Dermis microvascular lymphatic vessel endothelial cell (primary cell): ENCODE measurements around the gene ARIH2. TPM values are rescaled to one million over a fixed set of nuclear protein-coding genes. Genes with fewer than 3 reads are reported as not detected.
"Not testable (repeated sequence)": the region's sequence is repeated elsewhere in the genome, so short reads cannot be mapped to it uniquely, and the experiment has no call there.

Source experiments
- DNase-seq, 2 donors: peaks; one replicate each; pipeline versions ENCODE4 v3.0.0 to v3.0.0-alpha.2; 2010; ENCODE audit warnings: low read depth in 2 of 2
- total RNA-seq: library from RNA; depleted of rRNA; stranded (reverse); fragments of >200 nt; gene quantifications from 2 replicates; pipeline ENCODE4 v1.2.1, GENCODE V29; 2014

Gene ARIH2
- total RNA-seq, 1 donor from 2014 or later, result 54.7 TPM

- no peak for DNase-seq
Measured at GRCh38 chr3:49001155-49001554, 82.5 kb downstream of the ARIH2 start.

DNA sequence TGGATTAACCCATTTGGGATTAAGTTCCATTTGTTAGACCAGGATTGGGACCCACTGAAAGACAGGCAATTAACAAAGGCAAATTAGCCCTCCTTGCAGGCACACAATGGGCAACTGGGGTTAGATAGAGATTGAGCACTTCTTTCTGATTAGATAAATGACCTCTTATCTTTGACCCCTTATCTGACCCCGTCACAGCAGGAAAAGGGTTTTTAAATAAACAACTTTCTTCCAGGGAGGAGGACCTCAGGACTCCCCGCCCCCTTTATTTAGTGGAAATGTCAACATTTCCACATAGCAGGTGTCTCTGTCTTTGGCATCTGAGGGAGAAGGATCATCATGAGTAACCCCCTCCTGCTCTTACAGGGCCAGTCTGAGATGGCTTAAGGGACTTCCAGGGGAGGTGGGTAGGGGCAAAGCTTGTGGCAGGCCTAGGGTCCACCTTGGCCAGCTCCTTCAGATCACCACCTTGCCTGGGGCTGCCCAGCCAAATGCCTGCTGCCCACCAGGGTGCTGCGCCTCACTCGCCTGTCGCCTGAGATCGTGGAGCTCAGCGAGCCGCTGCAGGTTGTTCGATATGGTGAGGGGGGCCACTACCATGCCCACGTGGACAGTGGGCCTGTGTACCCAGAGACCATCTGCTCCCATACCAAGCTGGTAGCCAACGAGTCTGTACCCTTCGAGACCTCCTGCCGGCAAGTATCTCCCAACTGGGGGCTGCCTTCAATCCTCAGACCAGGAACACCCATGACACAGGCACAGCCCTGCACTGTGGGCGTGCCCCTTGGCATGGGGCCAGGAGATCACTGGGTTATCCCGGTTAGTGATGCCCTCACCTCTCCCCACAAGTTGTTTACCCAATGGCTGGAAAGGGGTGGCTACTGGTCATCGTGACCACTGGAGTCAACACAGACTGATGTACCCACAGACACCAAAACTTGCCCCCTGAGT is 86.0 kb downstream of the ARIH2 start:
- DNase-seq, result no peak

DNA sequence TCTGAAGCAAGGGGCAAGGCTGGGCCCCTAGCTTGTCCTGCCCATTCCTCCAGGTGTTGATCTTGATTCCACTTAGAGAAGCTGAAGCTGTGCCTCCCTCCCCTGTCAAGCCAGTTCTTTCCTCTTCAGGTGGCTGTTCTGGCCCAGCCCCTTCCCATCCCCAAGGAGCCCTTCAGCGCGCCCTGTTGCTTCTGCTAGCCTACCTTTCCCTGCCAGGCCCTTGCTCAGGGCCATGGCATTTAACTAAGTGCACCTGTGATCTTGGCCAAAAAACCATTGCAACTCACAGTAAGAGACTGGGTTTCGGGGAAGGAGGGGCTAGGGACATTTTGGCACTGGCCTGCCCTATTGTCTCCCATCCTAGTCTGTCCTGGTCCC is 86.7 kb downstream of the ARIH2 start:
- no peak for DNase-seq

DNA sequence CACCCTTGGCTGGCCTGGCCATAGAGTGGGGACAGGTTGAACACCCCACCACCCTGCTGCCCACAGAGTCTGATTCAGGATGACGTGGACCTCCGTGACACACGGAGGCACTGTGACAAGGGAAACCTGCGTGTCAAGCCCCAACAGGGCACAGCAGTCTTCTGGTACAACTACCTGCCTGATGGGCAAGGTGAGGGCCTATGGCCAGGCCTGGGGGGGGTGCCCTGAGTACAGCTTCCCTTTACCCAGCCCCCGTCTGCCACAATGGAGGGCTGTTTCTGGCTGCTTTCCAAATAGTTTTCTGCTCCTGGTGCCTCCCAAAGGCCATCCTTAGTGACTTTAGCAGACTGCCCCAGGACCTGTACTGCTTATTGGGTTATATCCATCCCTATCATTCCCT is 87.4 kb downstream of the ARIH2 start:
- no peak for DNase-seq

GRCh38 chr3:49006408-49007067 is 87.9 kb downstream of the ARIH2 start:
- peak in 1 of 2 donors; percentile 68 for DNase-seq

GRCh38 chr3:49007068-49007770 is 88.6 kb downstream of the ARIH2 start, which contains the start of gene WDR6:
Gene WDR6 (plus strand): TSS chr3:49007391. CDS start chr3:49007432, 41 bp downstream.
- DNase-seq, result peak; percentile 95 to 99

GRCh38 chr3:49007771-49008528 is 89.3 kb downstream of the ARIH2 start:
- peak in 1 of 2 donors; percentile 78 for DNase-seq

DNA sequence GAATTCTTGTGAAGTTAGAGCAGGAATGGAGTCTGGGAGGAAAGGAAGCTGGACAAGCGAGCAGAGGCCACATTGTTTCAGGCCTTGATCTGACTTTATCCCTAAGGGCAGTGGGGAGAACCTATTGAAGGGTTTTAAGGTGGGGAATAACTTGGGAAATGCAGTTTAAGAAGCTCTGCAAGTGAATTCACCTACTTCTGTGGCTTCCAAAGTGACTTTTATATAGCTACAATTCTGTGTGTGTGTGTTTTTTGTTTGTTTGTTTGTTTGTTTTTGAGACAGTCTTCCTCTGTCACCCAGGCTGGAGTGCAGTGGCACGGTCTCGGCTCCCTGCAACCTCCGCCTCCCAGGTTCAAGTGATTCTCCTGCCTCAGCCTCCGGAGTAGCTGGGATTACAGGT is 90.0 kb downstream of the ARIH2 start:
- not testable (repeated sequence) for DNase-seq

DNA sequence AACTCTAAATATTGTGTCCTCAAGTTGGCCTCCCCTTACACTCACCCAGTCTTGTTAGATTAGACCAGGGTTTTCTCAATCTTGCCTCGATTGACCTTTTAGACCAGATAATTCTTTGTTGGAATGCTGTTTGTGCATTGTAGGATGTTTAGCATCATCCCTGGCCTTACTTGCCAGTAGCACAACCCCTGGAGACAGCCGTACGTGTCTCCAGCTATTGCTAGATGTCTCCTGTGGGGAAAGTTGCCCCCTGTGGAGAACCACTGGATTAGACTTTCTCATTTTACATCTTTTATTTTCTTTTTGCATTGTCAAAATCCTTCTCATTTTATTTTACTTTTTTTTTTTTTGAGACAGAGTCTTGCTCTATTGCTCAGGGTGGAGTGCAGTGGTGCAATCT is 90.8 kb downstream of the ARIH2 start:
- DNase-seq, result no peak

GRCh38 chr3:49012441-49013017 is 93.9 kb downstream of the ARIH2 start:
- no peak for DNase-seq

GRCh38 chr3:49013113-49013737 is 94.6 kb downstream of the ARIH2 start:
- no peak for DNase-seq

DNA sequence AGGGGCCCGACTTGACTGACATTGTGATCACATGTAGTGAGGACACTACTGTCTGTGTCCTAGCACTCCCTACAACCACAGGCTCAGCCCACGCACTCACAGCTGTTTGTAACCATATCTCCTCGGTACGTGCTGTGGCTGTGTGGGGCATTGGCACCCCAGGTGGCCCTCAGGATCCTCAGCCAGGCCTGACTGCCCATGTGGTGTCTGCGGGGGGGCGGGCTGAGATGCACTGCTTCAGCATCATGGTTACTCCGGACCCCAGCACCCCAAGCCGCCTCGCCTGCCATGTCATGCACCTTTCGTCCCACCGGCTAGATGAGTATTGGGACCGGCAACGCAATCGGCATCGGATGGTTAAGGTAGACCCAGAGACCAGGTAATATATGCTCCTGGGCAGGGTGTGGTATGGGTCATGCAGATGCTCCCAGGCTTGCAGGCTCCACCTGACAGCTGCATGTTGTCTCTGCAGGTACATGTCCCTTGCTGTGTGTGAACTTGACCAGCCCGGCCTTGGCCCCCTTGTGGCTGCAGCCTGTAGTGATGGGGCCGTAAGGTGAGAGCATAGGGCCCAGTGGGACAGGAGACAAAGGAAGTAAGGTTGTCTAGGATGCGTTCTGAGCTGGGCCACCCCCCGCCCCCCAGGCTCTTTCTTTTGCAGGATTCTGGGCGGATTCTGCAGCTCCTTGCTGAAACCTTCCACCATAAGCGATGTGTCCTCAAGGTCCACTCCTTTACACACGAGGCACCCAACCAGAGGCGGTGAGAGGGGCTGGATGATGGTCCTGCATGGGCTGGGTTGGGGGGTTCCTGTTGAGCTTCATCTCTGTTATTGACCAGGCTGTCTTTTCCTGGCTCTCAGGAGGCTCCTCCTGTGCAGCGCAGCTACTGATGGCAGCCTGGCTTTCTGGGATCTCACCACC is 95.4 kb downstream of the ARIH2 start:
- DNase-seq, result peak in 1 of 2 donors; percentile 50

GRCh38 chr3:49015072-49015471 is 96.4 kb downstream of the ARIH2 start:
- DNase-seq, result no peak

DNA sequence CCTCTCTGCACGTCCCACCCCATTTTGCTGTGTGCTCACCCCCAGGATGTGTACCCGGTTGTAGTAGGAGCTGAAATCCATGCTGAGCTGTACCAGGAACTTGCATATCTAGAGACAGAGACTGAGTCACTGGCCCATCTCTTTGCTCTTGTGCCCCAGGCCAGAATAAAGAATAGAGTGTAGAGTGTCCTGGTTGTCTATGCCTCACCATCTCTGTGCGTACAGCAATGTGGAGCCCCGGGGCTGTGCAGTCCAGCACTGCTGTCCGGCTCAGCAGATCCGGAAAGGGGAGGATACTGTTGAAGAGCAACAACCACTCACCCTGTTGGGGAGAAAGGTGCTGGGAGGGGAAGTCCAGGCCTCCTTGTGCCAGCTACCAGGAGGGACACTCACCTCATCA is 97.1 kb downstream of the ARIH2 start:
- DNase-seq, result no peak

GRCh38 chr3:49016414-49017228 is 98.0 kb downstream of the ARIH2 start:
- DNase-seq, result no peak

DNA sequence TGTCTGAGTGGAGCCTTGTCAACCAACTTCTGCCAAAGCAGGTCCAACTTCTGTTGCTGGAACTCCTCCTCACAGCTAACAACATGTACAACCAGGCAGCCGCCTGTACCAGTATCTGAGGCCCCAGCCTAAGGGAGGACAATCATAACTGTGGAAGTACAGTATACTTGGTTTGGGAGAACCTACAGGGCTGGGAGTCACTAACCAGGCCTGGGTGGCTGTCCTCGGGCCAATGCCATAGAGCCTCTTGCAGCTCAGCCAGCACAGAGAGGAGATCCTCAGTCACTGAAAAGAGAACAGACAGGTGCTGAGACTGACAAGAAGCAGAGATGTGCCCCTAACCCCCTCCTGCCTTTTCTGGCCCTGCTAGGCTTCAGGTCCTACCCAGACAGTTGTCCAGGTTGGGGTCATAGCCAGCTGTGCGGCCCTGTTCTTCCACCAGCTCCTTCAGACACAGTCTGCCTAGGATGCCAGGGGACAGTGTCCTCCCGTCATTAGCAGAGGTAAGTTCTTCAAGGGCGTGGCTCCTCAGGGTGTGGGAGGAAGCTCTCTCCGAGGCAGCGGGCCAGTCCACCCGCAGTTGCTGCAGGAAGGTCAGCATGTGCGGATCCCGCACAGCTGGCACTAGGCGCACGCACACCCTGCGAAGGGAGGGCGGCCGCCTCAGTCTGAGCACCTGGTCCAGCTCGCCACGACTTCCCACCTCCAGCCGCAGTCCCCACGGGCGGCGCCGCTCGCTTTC is 98.8 kb downstream of the ARIH2 start:
- no peak for DNase-seq

DNA sequence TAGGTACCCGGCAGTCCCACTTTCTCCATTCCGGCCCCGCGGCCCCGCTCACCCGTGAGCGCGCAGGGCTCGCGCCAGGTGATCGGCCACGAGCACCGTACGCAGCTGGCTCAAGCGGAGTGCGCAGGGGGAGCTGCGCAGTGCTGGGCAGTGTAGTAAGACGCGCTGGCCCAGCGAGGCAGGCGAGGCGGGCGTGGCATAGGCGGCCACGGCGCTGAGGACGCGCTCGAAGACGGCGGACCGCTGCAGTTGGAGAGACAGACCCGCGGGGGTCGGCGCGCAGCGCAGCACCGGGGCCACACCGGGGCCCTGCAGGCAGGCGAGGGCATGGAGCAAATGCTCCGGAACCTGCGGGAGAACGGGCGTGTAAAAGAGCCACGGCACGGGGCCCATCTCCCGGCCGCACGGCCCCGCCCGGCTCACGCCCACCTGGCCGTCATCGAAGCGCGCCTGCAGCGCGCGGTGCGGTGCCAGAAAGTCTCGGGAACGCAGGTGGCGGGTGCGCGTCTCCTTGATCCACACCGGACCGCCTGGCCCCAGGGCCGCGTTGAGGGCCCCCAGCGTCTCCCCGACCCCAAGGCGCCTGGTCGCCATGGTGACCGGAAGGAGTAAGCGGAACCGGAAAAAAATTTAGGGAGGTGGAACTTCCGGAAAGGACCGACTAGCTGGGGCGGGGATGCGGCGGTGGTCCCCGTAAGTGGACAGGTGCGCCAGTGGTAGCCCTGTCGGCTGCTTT is 99.5 kb downstream of the ARIH2 start, which contains the start of gene DALRD3:
Gene DALRD3, minus strand, starts transcription at position 610 of the 736 bp plus-strand sequence. Its CDS starts 16 bp downstream, at position 594.
- DNase-seq, result peak in 1 of 2 donors; percentile 71
